Thoracic aorta (tissue), 2 donors: Measurements from ENCODE around the gene SLC30A9. TPM values are rescaled to one million over a fixed set of nuclear protein-coding genes. Genes with fewer than 3 reads are reported as not detected.

Experiments
- ATAC-seq: fragments of 150-250 bp; one replicate; pipeline ENCODE4 v1.8.0; 2017; ENCODE audit warnings: low read depth; ENCODE audit not compliant: insufficient number of reproducible peaks, low FRiP score
- DNase-seq: peaks from one replicate; pipeline ENCODE4 v3.0.0-alpha.2; 2020; ENCODE audit warnings: low spot score
- H3K27ac ChIP-seq, 2 donors: fragments of 200-600 bp; sonication (generic); 1 replicate in 1 of 2; 2 replicates in 1 of 2; pipeline ENCODE4 v1.5.1; 2016; ENCODE audit warnings: mild to moderate bottlenecking in 2 of 2, moderate library complexity in 2 of 2
- H3K27me3 ChIP-seq: fragments of 200-600 bp; sonication (generic); replicated peaks from 2 replicates; pipeline ENCODE4 v1.6.0; 2016; ENCODE audit warnings: mild to moderate bottlenecking; ENCODE audit not compliant: insufficient read depth
- H3K36me3 ChIP-seq: fragments of 200-600 bp; sonication (generic); one replicate; pipeline ENCODE4 v1.5.1; 2016
- H3K4me1 ChIP-seq, 2 donors: fragments of 200-600 bp; sonication (generic); 1 replicate in 1 of 2; 2 replicates in 1 of 2; pipeline versions ENCODE4 v1.5.1 to v1.6.0; 2016; ENCODE audit warnings: low read depth in 2 of 2, mild to moderate bottlenecking in 1 of 2; ENCODE audit not compliant: control insufficient read depth in 1 of 2
- H3K4me3 ChIP-seq: fragments of 200-600 bp; sonication (generic); 2 replicates; pipeline ENCODE4 v1.5.1; 2016; ENCODE audit warnings: mild to moderate bottlenecking
- H3K9me3 ChIP-seq: fragments of 200-600 bp; sonication (generic); 2 replicates; pipeline ENCODE4 v1.5.1; 2016
- CTCF ChIP-seq: fragments of 200-600 bp; sonication (generic); IDR thresholded peaks from one replicate; pipeline ENCODE4 v1.5.1; 2019; ENCODE audit warnings: antibody characterized with exemption
- total RNA-seq, 2 donors: library from RNA; depleted of rRNA; stranded (reverse); fragments of >200 nt; gene quantifications; one replicate each; pipeline versions ENCODE4 v1.1.0 to v1.2.3, GENCODE V29; 2016

Gene SLC30A9
- total RNA-seq, 2 donors from 2014 or later = 33.2 to 59.2 TPM

- H3K9me3 ChIP-seq = no peaks in the 10 kb centered on the region
- H3K36me3 ChIP-seq = peaks cover 4% of the 10 kb centered on the region
- no peak for TF ChIP-seq CTCF
- ATAC-seq (no peak), DNase-seq (no peak)
- H3K27me3 ChIP-seq = no peaks in the 10 kb centered on the region
- H3K4me1 ChIP-seq = no peaks in the 10 kb centered on the region
- H3K4me3 ChIP-seq = no peak overlapping the region
- H3K27ac ChIP-seq = no peak overlapping the region
Observed at GRCh38 chr4:42074294-42074693, 84.0 kb downstream of the SLC30A9 start.

- no peak for TF ChIP-seq CTCF
- Histone ChIP-seq H3K27ac (no peak overlapping the region), H3K9me3 (no peaks in the 10 kb centered on the region), H3K4me3 (no peak overlapping the region), H3K27me3 (no peaks in the 10 kb centered on the region), H3K36me3 (no peaks in the 10 kb centered on the region), H3K4me1 (no peaks in the 10 kb centered on the region)
- no peak for DNase-seq
- no peak for ATAC-seq
Observed at GRCh38 chr4:42078184-42078801, 88.0 kb downstream of the SLC30A9 start.

- no peaks in the 10 kb centered on the region for H3K27me3 ChIP-seq
- no peak for DNase-seq
- ATAC-seq = no peak
- no peaks in the 10 kb centered on the region for H3K4me1 ChIP-seq
- H3K9me3 ChIP-seq = no peaks in the 10 kb centered on the region
- TF ChIP-seq CTCF = no peak
- H3K4me3 ChIP-seq = no peak overlapping the region
- H3K36me3 ChIP-seq = no peaks in the 10 kb centered on the region
- H3K27ac ChIP-seq = no peak overlapping the region
Observed at GRCh38 chr4:42080306-42080705, 90.0 kb downstream of the SLC30A9 start.

- no peak overlapping the region for H3K27ac ChIP-seq
- H3K27me3 ChIP-seq = no peaks in the 10 kb centered on the region
- DNase-seq (no peak), ATAC-seq (no peak)
- no peaks in the 10 kb centered on the region for H3K9me3 ChIP-seq
- H3K4me3 ChIP-seq = no peak overlapping the region
- TF ChIP-seq CTCF = no peak
- no peaks in the 10 kb centered on the region for H3K4me1 ChIP-seq
- H3K36me3 ChIP-seq = no peaks in the 10 kb centered on the region
Observed at GRCh38 chr4:42083816-42084215, 93.5 kb downstream of the SLC30A9 start.

GRCh38 chr4:42088386-42088785 lies 98.1 kb downstream of the SLC30A9 start:
- Histone ChIP-seq H3K27ac (no peak overlapping the region), H3K36me3 (no peaks in the 10 kb centered on the region), H3K9me3 (no peaks in the 10 kb centered on the region), H3K4me1 (no peaks in the 10 kb centered on the region), H3K27me3 (no peaks in the 10 kb centered on the region), H3K4me3 (no peak overlapping the region)
- ATAC-seq = no peak
- no peak for DNase-seq
- no peak for TF ChIP-seq CTCF
